Suppressor macrophage treated with lipopolysaccharide for 1 hour (primary cell): ENCODE results near the gene NCLN.
"Not testable (repeated sequence)": the region's sequence is repeated elsewhere in the genome, so short reads cannot be mapped to it uniquely, and the experiment has no call there.

Experiments
- DNase-seq, 3 donors: peaks; one replicate each; pipeline ENCODE4 v3.0.0-alpha.2; 2020 to 2022

The NCLN gene

GRCh38 chr19:3154957-3155736, 30.6 kb upstream of the NCLN start:
- DNase-seq = peak; percentile 97 to 99 (median 97)

- DNase-seq = no peak
These were observed 28.5 kb upstream of the NCLN start for GRCh38 chr19:3157096-3157845.

GRCh38 chr19:3159565-3159964, 26.2 kb upstream of the NCLN start:
- no peak for DNase-seq

- no peak for DNase-seq
These were observed 25.5 kb upstream of the NCLN start for GRCh38 chr19:3160219-3160618.

- peak; percentile 47 to 62 (median 58) for DNase-seq
These were observed 24.3 kb upstream of the NCLN start for GRCh38 chr19:3161453-3161852.

GRCh38 chr19:3162418-3163229, 23.1 kb upstream of the NCLN start:
- peak in 2 of 3 donors; percentile 52 to 54 for DNase-seq

- DNase-seq = peak; percentile 69 to 80 (median 76)
These were observed 22.4 kb upstream of the NCLN start for GRCh38 chr19:3163230-3163886.

- DNase-seq = no peak
These were observed 21.8 kb upstream of the NCLN start for GRCh38 chr19:3163943-3164342.

- no peak for DNase-seq
These were observed 18.0 kb upstream of the NCLN start for GRCh38 chr19:3167533-3168272.

- DNase-seq = peak in 1 of 3 donors; percentile 8
These were observed 13.6 kb upstream of the NCLN start for GRCh38 chr19:3171894-3172672.

GRCh38 chr19:3172673-3173000, 13.1 kb upstream of the NCLN start:
- not testable (repeated sequence) for DNase-seq

- no peak for DNase-seq
These were observed 9.7 kb upstream of the NCLN start for GRCh38 chr19:3175781-3176714.

GRCh38 chr19:3176715-3177501, 8.8 kb upstream of the NCLN start:
- peak in 2 of 3 donors; percentile 41 to 43 for DNase-seq

- DNase-seq = peak in 1 of 3 donors; percentile 11
These were observed 7.3 kb upstream of the NCLN start, which contains the start of gene S1PR4 for GRCh38 chr19:3178377-3178972. TSS of gene S1PR4 (plus strand) at chr19:3178769. CDS start at chr19:3178793, 24 bp downstream.

- peak in 2 of 3 donors; percentile 44 to 53 for DNase-seq
These were observed 6.6 kb upstream of the NCLN start for GRCh38 chr19:3178973-3179738.

- peak in 1 of 3 donors; percentile 20 for DNase-seq
These were observed 5.9 kb upstream of the NCLN start for GRCh38 chr19:3179739-3180293.
